Activated T-helper 1 cell treated with anti-CD3 and anti-CD28 coated beads, Interleukin-12 subunit alpha, Interleukin-12 subunit beta, Interleukin-2, Interleukin-4 antibody, amounts not matched to agents 30 ng/mL and 10 ng/mL and 1 ng/mL, durations not matched to agents 14 hours and 24 hours and 36 hours (primary cell): ENCODE data around the gene TIMP4. TPM values are rescaled to one million over a fixed set of nuclear protein-coding genes. Genes with fewer than 3 reads are reported as not detected.

Experiments
- DNase-seq: peaks from one replicate; pipeline ENCODE4 v3.0.0; 2021; ENCODE audit warnings: low spot score
- H3K27ac Mint-ChIP-seq: one replicate; pipeline ENCODE4 v1.8.0; 2021; ENCODE audit warnings: mild to moderate bottlenecking, mixed read lengths
- H3K27me3 Mint-ChIP-seq: one replicate; pipeline ENCODE4 v1.8.0; 2022; ENCODE audit warnings: mild to moderate bottlenecking, moderate library complexity, mixed read lengths; ENCODE audit not compliant: insufficient read depth
- H3K36me3 Mint-ChIP-seq: one replicate; pipeline ENCODE4 v1.8.0; 2021; ENCODE audit warnings: low read depth, mixed read lengths
- H3K4me1 Mint-ChIP-seq: one replicate; pipeline ENCODE4 v1.8.0; 2021; ENCODE audit warnings: low read depth, mixed read lengths
- H3K4me3 Mint-ChIP-seq: one replicate; pipeline ENCODE4 v1.8.0; 2021; ENCODE audit warnings: mild to moderate bottlenecking, moderate library complexity, mixed read lengths
- H3K9me3 Mint-ChIP-seq: one replicate; pipeline ENCODE4 v1.8.0; 2021; ENCODE audit warnings: mixed read lengths
- intact Hi-C: fragments of 100-400 bp; cut with micrococcal nuclease; formaldehyde crosslinking; loops from one replicate; pipeline ENCODE4 v1.15.1; 2024
- total RNA-seq: library from RNA; stranded (reverse); gene quantifications from 2 replicates; pipeline ENCODE4 v1.2.3, GENCODE V29; 2022

The TIMP4 gene
- total RNA-seq, 1 donor from 2014 or later, result not detected

- DNase-seq, result no peak
- Mint-ChIP-seq H3K36me3 (peaks cover 2% of the 10 kb centered on the region), H3K9me3 (peaks cover 9% of the 10 kb centered on the region), H3K27me3 (peaks cover 2% of the 10 kb centered on the region), H3K4me3 (no peak overlapping the region), H3K27ac (peak overlapping the region; percentile 48), H3K4me1 (peaks cover 91% of the 10 kb centered on the region)
- intact Hi-C loops, result no loop called here
Observed at GRCh38 chr3:12181806-12182205, 23.1 kb upstream of the TIMP4 start.

DNA sequence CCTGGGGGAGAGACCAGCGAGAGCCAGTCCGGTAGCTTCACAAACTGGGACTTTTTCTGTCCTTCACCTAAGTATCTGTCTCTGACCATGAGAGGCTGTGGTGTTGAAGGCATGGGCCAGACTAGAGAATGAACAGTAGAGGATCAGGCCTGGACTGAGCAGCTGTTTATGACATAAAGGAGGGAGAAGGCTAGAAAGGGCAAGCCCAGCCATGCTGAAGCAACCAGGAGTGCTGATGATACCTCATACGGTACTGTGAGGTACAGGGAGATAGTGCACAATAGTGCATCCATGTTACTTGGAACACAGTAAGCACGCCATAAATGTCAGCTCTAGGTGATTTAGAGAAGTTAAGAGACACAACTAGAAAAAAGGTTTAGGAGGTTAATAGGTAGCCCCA is 22.6 kb upstream of the TIMP4 start:
- Mint-ChIP-seq H3K4me3 (no peak overlapping the region), H3K4me1 (peaks cover 86% of the 10 kb centered on the region), H3K27me3 (peaks cover 2% of the 10 kb centered on the region), H3K27ac (peak overlapping the region; percentile 48), H3K9me3 (peaks cover 9% of the 10 kb centered on the region), H3K36me3 (peaks cover 2% of the 10 kb centered on the region)
- DNase-seq, result no peak
- intact Hi-C loops, result no loop called here

- H3K4me1 Mint-ChIP-seq, result peaks cover 85% of the 10 kb centered on the region
- intact Hi-C loops, result no loop called here
- peaks cover 9% of the 10 kb centered on the region for H3K9me3 Mint-ChIP-seq
- H3K4me3 Mint-ChIP-seq, result no peak overlapping the region
- peaks cover 2% of the 10 kb centered on the region for H3K36me3 Mint-ChIP-seq
- peaks cover 2% of the 10 kb centered on the region for H3K27me3 Mint-ChIP-seq
- DNase-seq, result no peak
- no peak overlapping the region for H3K27ac Mint-ChIP-seq
Observed at GRCh38 chr3:12180631-12181030, 21.9 kb upstream of the TIMP4 start.

DNA sequence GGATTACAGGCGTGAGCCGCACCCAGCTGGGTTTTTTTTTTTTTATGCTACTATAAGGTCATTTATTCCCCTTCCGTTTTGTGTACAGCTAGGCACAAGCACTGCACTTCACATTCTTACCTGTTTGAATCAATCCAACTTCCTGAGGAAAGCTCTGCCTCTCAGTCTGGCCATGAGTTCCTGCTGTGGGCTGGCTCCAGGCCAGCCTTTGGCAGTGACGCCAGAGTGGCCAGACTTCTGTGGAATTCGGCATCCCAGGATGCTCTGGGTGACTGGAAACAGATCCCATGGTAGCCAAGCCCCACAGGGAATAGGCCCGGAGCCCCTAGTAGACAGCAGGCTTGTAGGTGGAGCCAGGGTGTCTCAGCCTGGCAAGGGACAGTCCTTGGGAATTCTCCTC is 21.5 kb upstream of the TIMP4 start:
- Mint-ChIP-seq H3K27me3 (peaks cover 2% of the 10 kb centered on the region), H3K4me3 (no peak overlapping the region), H3K36me3 (peaks cover 2% of the 10 kb centered on the region), H3K4me1 (peaks cover 85% of the 10 kb centered on the region), H3K27ac (peak overlapping the region; percentile 18), H3K9me3 (peaks cover 9% of the 10 kb centered on the region)
- intact Hi-C loops, result no loop called here
- DNase-seq, result no peak

DNA sequence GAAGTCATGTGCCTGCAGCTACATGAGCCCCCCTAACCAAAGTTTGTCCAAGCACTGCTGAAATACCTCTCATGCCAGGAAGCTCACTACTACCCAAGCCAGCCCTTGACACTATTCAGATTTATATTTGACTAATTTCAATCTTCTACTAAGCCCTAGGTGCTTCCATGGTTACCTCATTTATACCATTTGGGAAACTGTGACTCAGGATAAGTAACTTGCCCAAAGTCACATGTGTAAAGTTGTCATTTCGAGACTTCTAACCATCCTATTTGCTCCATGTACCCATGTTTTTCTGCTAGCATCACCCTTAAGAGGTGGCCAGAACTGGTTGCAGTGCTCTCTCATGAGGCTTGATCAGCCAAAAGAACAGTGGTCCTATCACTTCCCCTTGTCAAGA is 20.7 kb upstream of the TIMP4 start:
- Mint-ChIP-seq H3K27ac (peak overlapping the region; percentile 32), H3K4me1 (peaks cover 78% of the 10 kb centered on the region), H3K36me3 (peaks cover 2% of the 10 kb centered on the region), H3K4me3 (no peak overlapping the region), H3K9me3 (peaks cover 9% of the 10 kb centered on the region), H3K27me3 (peaks cover 2% of the 10 kb centered on the region)
- no peak for DNase-seq
- intact Hi-C loops, result loop anchor here (1.0 to 5.0 kb wide), 3 partner anchors 8 to 332 kb away; partner anchors contain the start of gene TAMM41

GRCh38 chr3:12178091-12178820 is 19.5 kb upstream of the TIMP4 start:
- no peak overlapping the region for H3K4me3 Mint-ChIP-seq
- H3K4me1 Mint-ChIP-seq, result peaks cover 68% of the 10 kb centered on the region
- intact Hi-C loops, result loop anchor here (5.0 kb wide), 1 partner anchor 331 kb away; the partner anchor contains the start of gene TAMM41
- no peak for DNase-seq
- peaks cover 2% of the 10 kb centered on the region for H3K27me3 Mint-ChIP-seq
- H3K36me3 Mint-ChIP-seq, result peaks cover 2% of the 10 kb centered on the region
- peaks cover 12% of the 10 kb centered on the region for H3K9me3 Mint-ChIP-seq
- no peak overlapping the region for H3K27ac Mint-ChIP-seq

GRCh38 chr3:12177126-12177525 is 18.4 kb upstream of the TIMP4 start:
- peaks cover 2% of the 10 kb centered on the region for H3K36me3 Mint-ChIP-seq
- intact Hi-C loops, result loop anchor here (5.0 kb wide), 1 partner anchor 330 kb away; the partner anchor contains the start of gene TAMM41
- H3K4me3 Mint-ChIP-seq, result no peak overlapping the region
- H3K4me1 Mint-ChIP-seq, result peaks cover 59% of the 10 kb centered on the region
- no peaks in the 10 kb centered on the region for H3K27me3 Mint-ChIP-seq
- DNase-seq, result no peak
- no peak overlapping the region for H3K27ac Mint-ChIP-seq
- H3K9me3 Mint-ChIP-seq, result peaks cover 22% of the 10 kb centered on the region

DNA sequence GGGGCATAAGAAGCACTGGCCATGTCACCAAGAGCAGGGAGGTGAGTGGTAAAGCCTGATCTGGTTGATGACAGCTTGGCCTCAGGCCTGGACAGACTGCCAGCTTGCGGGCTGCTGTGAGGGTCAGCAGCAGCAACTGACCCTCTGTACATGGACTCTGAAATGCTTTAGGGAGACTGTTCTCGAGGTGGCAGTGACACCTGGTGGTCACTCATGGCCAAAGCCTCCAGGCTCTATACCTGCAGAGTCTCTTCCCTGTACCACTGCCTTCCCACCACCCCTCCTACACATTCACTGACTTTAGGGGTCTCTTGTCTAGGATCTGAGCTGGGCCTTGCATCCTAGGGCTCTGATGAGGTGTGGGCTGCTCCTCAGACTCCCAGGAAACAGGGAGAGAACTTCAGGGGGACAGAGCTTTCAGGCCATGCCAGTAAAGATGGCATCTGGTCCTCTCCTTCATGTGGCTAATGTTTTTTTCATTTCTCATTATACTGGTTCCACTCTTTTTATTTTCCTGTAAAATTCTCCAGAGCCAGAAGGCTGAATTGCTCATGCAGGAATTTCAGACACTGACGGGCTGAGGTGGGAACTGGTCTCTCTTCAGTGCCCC is 17.2 kb upstream of the TIMP4 start:
- H3K27ac Mint-ChIP-seq, result no peak overlapping the region
- H3K27me3 Mint-ChIP-seq, result no peaks in the 10 kb centered on the region
- no peak for DNase-seq
- peaks cover 21% of the 10 kb centered on the region for H3K9me3 Mint-ChIP-seq
- H3K4me3 Mint-ChIP-seq, result no peak overlapping the region
- intact Hi-C loops, result loop anchor here (1.0 to 5.0 kb wide), 4 partner anchors 37 to 329 kb away; partner anchors contain the start of gene TAMM41
- no peaks in the 10 kb centered on the region for H3K36me3 Mint-ChIP-seq
- peaks cover 48% of the 10 kb centered on the region for H3K4me1 Mint-ChIP-seq

DNA sequence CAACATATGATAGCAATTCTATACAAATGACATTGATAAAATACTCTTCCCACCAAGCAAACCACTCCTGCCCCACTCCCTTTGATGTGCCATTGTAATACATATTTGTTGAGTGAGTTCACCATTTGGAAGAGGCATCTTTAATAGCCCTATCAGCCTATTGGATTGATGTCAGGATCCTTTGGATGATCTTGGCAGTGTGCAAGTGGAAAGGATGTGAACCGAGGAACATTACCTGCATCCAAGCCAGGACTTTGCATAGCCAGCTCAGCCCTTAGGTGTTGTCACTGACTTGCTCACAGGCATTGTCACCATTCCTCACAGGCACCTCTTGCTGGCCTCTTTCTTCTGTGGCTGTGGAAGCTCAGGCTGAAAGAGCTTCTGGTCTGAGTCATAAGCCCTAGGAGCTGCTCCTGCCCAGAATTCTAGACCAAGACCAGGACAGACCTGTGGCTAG is 16.5 kb upstream of the TIMP4 start:
- H3K9me3 Mint-ChIP-seq, result peaks cover 23% of the 10 kb centered on the region
- no peak for DNase-seq
- H3K4me1 Mint-ChIP-seq, result peaks cover 42% of the 10 kb centered on the region

DNA sequence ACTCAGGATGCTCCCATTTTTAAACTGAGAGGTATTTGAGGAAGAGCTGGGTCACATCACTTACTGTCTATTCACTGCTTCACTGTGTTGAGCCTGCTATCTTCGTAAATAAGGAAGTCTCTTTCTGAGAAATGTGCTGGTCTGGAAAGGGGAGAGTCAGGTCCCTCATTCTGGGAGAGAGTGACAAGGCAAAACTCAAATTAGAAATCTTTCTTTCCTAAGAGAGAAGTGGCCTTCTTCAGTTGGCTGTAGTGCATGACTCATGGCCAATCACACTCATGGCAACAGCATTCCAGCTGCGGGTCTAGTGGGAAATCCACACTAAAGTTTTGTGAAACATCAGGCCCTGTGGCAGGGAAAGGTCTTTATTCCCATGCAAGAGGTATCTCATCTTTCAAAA is 11.5 kb upstream of the TIMP4 start:
- Mint-ChIP-seq H3K36me3 (no peaks in the 10 kb centered on the region), H3K4me1 (peaks cover 5% of the 10 kb centered on the region), H3K27me3 (peaks cover 12% of the 10 kb centered on the region), H3K9me3 (peaks cover 23% of the 10 kb centered on the region), H3K27ac (no peak overlapping the region), H3K4me3 (no peak overlapping the region)
- intact Hi-C loops, result no loop called here
- no peak for DNase-seq

More for the DNA sequence above, 16.5 kb upstream of the TIMP4 start:
- no peak overlapping the region for H3K4me3 Mint-ChIP-seq
- no peak overlapping the region for H3K27ac Mint-ChIP-seq
- no peaks in the 10 kb centered on the region for H3K27me3 Mint-ChIP-seq
- intact Hi-C loops, result loop anchor here (5.0 kb wide), 1 partner anchor 328 kb away; the partner anchor contains the start of gene TAMM41
- no peaks in the 10 kb centered on the region for H3K36me3 Mint-ChIP-seq

GRCh38 chr3:12165909-12166308 is 7.2 kb upstream of the TIMP4 start:
- intact Hi-C loops, result no loop called here
- Mint-ChIP-seq H3K4me3 (no peak overlapping the region), H3K4me1 (no peaks in the 10 kb centered on the region), H3K27me3 (peaks cover 22% of the 10 kb centered on the region), H3K27ac (no peak overlapping the region), H3K9me3 (peaks cover 1% of the 10 kb centered on the region), H3K36me3 (no peaks in the 10 kb centered on the region)
- no peak for DNase-seq

DNA sequence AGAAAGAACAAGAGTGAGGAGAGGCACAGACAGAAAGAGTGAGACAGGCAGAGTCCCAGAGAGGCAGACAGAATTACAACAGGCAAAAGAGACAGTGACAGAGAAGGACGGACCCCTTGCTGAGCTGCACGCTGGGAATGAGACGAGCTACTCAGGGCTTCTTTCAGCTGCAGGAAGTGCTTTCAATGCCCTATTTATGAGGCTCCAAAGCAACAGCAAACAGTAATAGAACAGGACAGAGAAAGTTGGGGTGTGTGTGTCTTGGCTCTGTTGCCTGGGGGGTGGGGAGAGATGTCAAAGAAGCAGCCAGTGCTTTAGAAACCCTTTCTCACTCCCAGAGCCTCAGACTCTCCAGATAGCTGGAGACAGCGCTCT is 502 bp upstream of the TIMP4 start:
- Mint-ChIP-seq H3K4me3 (no peak overlapping the region), H3K9me3 (no peaks in the 10 kb centered on the region), H3K27me3 (peaks cover 37% of the 10 kb centered on the region), H3K4me1 (peaks cover 9% of the 10 kb centered on the region), H3K36me3 (no peaks in the 10 kb centered on the region), H3K27ac (no peak overlapping the region)
- intact Hi-C loops, result no loop called here
- no peak for DNase-seq

- no peak for DNase-seq
- no peak overlapping the region for H3K4me3 Mint-ChIP-seq
- peaks cover 29% of the 10 kb centered on the region for H3K27me3 Mint-ChIP-seq
- peaks cover 12% of the 10 kb centered on the region for H3K4me1 Mint-ChIP-seq
- no peaks in the 10 kb centered on the region for H3K36me3 Mint-ChIP-seq
- no peaks in the 10 kb centered on the region for H3K9me3 Mint-ChIP-seq
- no peak overlapping the region for H3K27ac Mint-ChIP-seq
- intact Hi-C loops, result no loop called here
Observed at GRCh38 chr3:12157026-12157425, 1.7 kb downstream of the TIMP4 start.
